Retinal pigment epithelial cell (primary cell): ENCODE data around the gene TEKT1.

ENCODE experiments used
- DNase-seq: peaks from one replicate; pipeline ENCODE4 v3.0.0-alpha.2; 2010; ENCODE audit warnings: low read depth
- H3K4me3 ChIP-seq: 2 replicates; pipeline ENCODE4 v1.5.1; 2011; ENCODE audit warnings: mild to moderate bottlenecking, low read length, control low read depth, moderate library complexity
- CTCF ChIP-seq: conservative IDR thresholded peaks from 2 replicates; pipeline ENCODE4 v1.5.1; 2011; ENCODE audit warnings: low read depth, low read length, control low read depth, inconsistent platforms

TEKT1 gene

GRCh38 chr17:6748617-6749016 is 82.9 kb downstream of the TEKT1 start:
- no peak for DNase-seq
- no peak overlapping the region for H3K4me3 ChIP-seq
- TF ChIP-seq CTCF, result no peak
